HepG2 (cell line): ENCODE measurements around the gene TWNK. TPM values are rescaled to one million over a fixed set of nuclear protein-coding genes. Genes with fewer than 3 reads are reported as not detected.

Source experiments
- ATF5 ChIP-seq: sonication (generic); formaldehyde crosslinking; IDR thresholded peaks from 2 replicates; pipeline ENCODE4 v1.4.0; 2020; ENCODE audit warnings: mild to moderate bottlenecking, low read depth, missing genetic modification reagents
- CCAR2 ChIP-seq: fragments of 200-400 bp; formaldehyde crosslinking; optimal IDR thresholded peaks from 2 replicates; pipeline ENCODE3; 2018; ENCODE audit warnings: low read depth, mild to moderate bottlenecking, low read length, moderate library complexity
- GLI4 ChIP-seq: sonication (generic); formaldehyde crosslinking; IDR thresholded peaks from 2 replicates; pipeline ENCODE4 v1.5.1; 2020; ENCODE audit warnings: missing genetic modification reagents, mild to moderate bottlenecking, moderate library complexity, borderline replicate concordance
- GMEB1 ChIP-seq: sonication (generic); formaldehyde crosslinking; IDR thresholded peaks from 2 replicates; pipeline ENCODE4 v1.5.1; 2020; ENCODE audit warnings: missing genetic modification reagents, mild to moderate bottlenecking, borderline replicate concordance
- MAFG ChIP-seq: sonication (generic); formaldehyde crosslinking; IDR thresholded peaks from 2 replicates; pipeline ENCODE4 v1.5.1; 2020; ENCODE audit warnings: mild to moderate bottlenecking, missing genetic modification reagents
- UBTF ChIP-seq: sonication (generic); formaldehyde crosslinking; IDR thresholded peaks from 2 replicates; pipeline ENCODE4 v1.4.0; 2020; ENCODE audit warnings: mild to moderate bottlenecking, missing genetic modification reagents
- ZFP36 ChIP-seq: fragments of 150-350 bp; IDR thresholded peaks from 2 replicates; pipeline ENCODE4 v1.6.1; 2018; ENCODE audit warnings: borderline replicate concordance, low read length, low read depth; ENCODE audit not compliant: partially characterized antibody
- ZFP91 ChIP-seq: sonication (generic); formaldehyde crosslinking; IDR thresholded peaks from 2 replicates; pipeline ENCODE4 v1.9.0; 2022; ENCODE audit warnings: missing genetic modification reagents, mild to moderate bottlenecking, borderline replicate concordance
- ZHX1 ChIP-seq: sonication (generic); formaldehyde crosslinking; IDR thresholded peaks from 2 replicates; pipeline ENCODE4 v1.8.1; 2022; ENCODE audit warnings: low read depth, mild to moderate bottlenecking, missing genetic modification reagents
- ZNF510 ChIP-seq: sonication (generic); formaldehyde crosslinking; IDR thresholded peaks from 2 replicates; pipeline ENCODE4 v1.4.0; 2020; ENCODE audit warnings: low read depth, mild to moderate bottlenecking, missing genetic modification reagents
- ZNF609 ChIP-seq: sonication (generic); formaldehyde crosslinking; IDR thresholded peaks from 2 replicates; pipeline ENCODE4 v1.4.0; 2020; ENCODE audit warnings: mild to moderate bottlenecking, missing genetic modification reagents, borderline replicate concordance
- ZNF652 ChIP-seq: IDR thresholded peaks from 2 replicates; pipeline ENCODE4 v1.6.1; 2016; ENCODE audit warnings: low read depth, borderline replicate concordance
- ZSCAN20 ChIP-seq: sonication (generic); formaldehyde crosslinking; IDR thresholded peaks from 2 replicates; pipeline ENCODE4 v1.4.0; 2020; ENCODE audit warnings: missing genetic modification reagents, mild to moderate bottlenecking, borderline replicate concordance
- polyA plus RNA-seq, 8 experiments: library from polyadenylated mRNA; depleted of rRNA in 3 of 8; stranded (reverse) in 7 of 8; unstranded in 1 of 8; fragments of >200 nt; fragmentation: Illumina TruSeq in 4 of 8; extraction: Trizol in 4 of 8; gene quantifications; 2 replicates each; pipeline versions ENCODE4 v1.2.1 to v1.2.3, GENCODE V29; 2011 to 2016; ENCODE audit warnings: low read depth in 4 of 8, missing spikeins in 1 of 8, mixed read lengths in 1 of 8; ENCODE audit not compliant: insufficient read depth in 1 of 8
- total RNA-seq, 5 experiments: library from RNA; depleted of rRNA; stranded (reverse); fragments of >200 nt; fragmentation: Illumina TruSeq; extraction: Trizol; gene quantifications; 2 replicates each; pipeline ENCODE4 v1.2.3, GENCODE V29; 2016; ENCODE audit warnings: low read depth in 1 of 5

Gene TWNK
- total and polyA plus RNA-seq, 2 of the 13 experiments (the other 11 are each of a cell fraction or from before 2014, with no cell fraction given): 10.7 to 16.5 TPM

- TF ChIP-seq ZHX1 (CRISPR knock-in tag) (no peak), ATF5 (CRISPR knock-in tag) (no peak), CCAR2 (no peak), ZNF609 (CRISPR knock-in tag) (no peak), GMEB1 (0 out of 2 replicates have a peak, but pooled peaks have one; percentile 53), MAFG (CRISPR knock-in tag) (no peak), ZNF652 (no peak), ZNF510 (CRISPR knock-in tag) (no peak), GLI4 (CRISPR knock-in tag) (no peak), ZSCAN20 (no peak), ZFP36 (no peak), ZFP91 (CRISPR knock-in tag) (peak; percentile 39; the same call in 1 of the 2 replicates), UBTF (CRISPR knock-in tag) (no peak)
These were observed 55.5 kb downstream of the TWNK start (continued) for GRCh38 chr10:101042667-101043362.
